Measurements from ENCODE around the gene FUCA1.

The FUCA1 gene

GRCh38 chr1:23799570-23800399, 68.3 kb downstream of the FUCA1 start:
- DNase-seq, result peak; percentile 45

GRCh38 chr1:23799255-23799569, 68.9 kb downstream of the FUCA1 start:
- no peak for DNase-seq

GRCh38 chr1:23798662-23799142, 69.4 kb downstream of the FUCA1 start:
- no peak for DNase-seq

GRCh38 chr1:23797478-23798448, 70.3 kb downstream of the FUCA1 start:
- no peak for DNase-seq

- no peak for DNase-seq
Observed at GRCh38 chr1:23796466-23797271, 71.4 kb downstream of the FUCA1 start.

DNA sequence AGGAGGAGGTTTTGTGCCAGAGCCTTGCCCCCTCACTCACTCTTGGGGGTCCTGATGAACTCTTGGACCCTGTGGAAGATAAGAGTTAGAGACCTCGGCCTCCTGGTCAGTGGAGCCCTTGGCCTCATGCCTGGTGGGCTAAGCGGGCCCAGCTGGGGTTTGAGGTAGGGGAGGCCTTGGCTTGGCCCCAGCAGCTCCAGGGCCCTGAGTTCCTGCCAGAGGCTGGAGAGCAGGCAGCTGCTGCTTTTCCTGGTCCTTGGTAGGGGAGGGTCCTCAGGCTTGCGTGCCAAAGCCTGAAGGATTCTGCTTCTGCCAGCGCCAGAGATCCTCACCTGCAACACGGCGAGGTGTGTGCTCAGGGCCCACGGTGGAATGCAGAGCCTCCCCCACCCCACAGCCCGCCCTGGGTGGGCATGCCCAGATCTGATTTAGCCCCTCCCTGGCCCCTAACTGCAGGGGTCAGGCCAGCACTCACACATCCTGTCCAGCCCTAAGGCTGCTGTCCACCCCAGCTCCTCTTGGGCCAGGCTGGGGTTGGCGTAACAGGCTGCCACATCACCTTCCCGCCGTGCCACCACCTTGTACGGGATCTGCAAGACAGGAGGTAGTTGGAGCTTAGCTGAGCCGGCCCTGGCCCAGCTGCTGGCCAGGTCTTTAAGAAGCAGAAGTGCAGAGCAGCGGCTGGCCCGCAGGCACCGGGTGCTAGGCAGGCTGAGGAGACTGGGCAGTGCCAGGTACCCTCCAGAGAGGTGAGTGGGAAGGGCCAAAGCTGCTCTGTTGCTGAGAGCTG, 72.2 kb downstream of the FUCA1 start:
- no peak for DNase-seq

All from fibroblast of upper back skin (primary cell).